ENCODE results near the gene UBL4A. TPM values are rescaled to one million over a fixed set of nuclear protein-coding genes. Genes with fewer than 3 reads are reported as not detected.

Gene UBL4A
- 20.4 and 20.9 TPM in 2 replicates for total RNA-seq

DNA sequence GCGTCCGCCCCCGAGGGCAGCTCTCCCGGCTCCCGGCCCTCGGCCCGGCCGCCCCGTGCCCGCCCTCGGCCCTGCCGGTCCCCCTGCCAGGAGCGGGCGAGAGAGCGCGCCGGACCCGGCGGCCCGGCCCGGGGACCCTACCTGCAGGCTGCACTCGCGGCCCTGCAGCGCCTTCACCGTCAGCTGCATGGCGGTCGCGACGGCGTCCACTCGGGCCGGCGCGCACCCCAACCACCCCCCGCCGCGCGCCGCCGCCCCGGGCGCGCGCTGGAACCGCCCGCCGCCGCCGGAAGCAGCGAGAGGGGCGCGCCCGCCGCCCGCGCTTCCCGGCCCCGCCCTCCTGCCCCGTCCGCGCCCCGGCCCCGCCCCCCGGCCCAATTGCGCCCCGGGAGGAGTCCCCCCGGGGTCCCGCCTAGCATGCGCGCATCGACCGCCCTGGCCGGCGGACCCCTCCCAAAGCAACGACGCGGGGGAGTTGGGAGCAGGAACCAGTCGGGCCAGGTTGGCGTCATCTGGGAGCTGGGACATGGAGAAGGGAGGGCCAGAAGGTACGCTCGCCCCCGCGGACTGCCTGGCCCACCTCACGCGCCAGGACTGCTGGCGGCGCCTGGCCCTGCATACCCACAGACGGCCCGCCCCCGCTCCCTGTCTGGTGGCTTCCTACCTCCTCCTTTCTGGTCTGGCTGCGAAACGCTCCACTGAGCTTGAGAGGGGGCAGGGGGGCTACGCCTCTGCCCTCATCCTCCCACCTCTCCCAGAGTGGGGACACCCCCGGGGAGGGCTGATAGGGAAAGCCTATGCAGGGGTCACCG is at the start of gene UBL4A:
TSS of gene UBL4A (minus strand) at position 220 of the 812 bp plus-strand sequence. CDS start at position 189, 31 bp downstream.
- Mint-ChIP-seq H3K4me1 (peaks cover 18% of the 10 kb centered on the region), H3K27ac (no peak within 1 kb of the TSS), H3K9me3 (no peaks in the 10 kb centered on the region), H3K4me3 (peak within 1 kb of the TSS; percentile 73), H3K27me3 (no peaks in the 10 kb centered on the region), H3K36me3 (ENCODE audit: low read depth) (peaks cover 10% of the 10 kb centered on the region)
- ATAC-seq (ENCODE audit: low read depth): peak; percentile 27
- ChIA-PET CTCF (interaction anchor here (0.7 kb wide), 1 partner anchor 113 kb away, joined by 3 read pairs; no protein-coding TSS in a partner anchor), POLR2A (interaction anchor here (0.6 to 3.4 kb wide), 6 partner anchors 10 to 116 kb away, joined by 3 to 26 read pairs (median 6); partner anchors contain the start of gene RPL10)
- no peak for TF ChIP-seq CTCF (IDR thresholded peaks at IDR 0.05)
- DNase-seq: peak; percentile 61
- intact Hi-C loops (cut with micrococcal nuclease): loop anchor here (1.0 kb wide), 1 partner anchor 30 kb away; the partner anchor contains the start of gene FAM3A

DNA sequence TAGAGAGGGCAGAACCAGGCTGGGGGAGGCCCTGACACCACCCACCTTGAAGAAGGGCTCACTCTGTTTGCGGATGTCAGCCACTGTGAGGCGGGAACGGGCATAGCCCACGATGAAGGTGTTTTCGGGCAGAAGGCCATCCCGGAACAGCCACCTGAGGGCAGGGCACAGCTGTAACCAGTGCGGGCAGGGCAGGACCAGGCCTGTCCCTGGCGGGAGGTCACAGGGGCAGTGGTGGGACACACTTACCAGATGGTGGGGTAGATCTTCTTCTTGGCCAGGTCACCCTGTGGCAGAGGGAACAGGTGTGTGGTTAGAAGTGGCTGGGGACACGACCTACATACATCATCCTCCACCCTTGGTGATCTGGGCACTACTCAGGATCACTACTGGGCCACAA is 49.5 kb upstream of the UBL4A start:
- H3K9me3 Mint-ChIP-seq: no peaks in the 10 kb centered on the region
- ATAC-seq (ENCODE audit: low read depth) (no peak), DNase-seq (no peak)
- intact Hi-C loops (cut with micrococcal nuclease): loop anchor here (2.0 kb wide), 3 partner anchors 219 to 569 kb away; no protein-coding TSS in a partner anchor
- H3K36me3 Mint-ChIP-seq (ENCODE audit: low read depth): peaks cover 39% of the 10 kb centered on the region
- CTCF ChIA-PET: interaction anchor here (1.5 kb wide), 1 partner anchor 163 kb away, joined by 8 read pairs; no protein-coding TSS in a partner anchor
- H3K27me3 Mint-ChIP-seq: no peaks in the 10 kb centered on the region
- POLR2A ChIA-PET: no interaction called here
- TF ChIP-seq CTCF (IDR thresholded peaks at IDR 0.05): no peak
- H3K4me1 Mint-ChIP-seq: peaks cover 3% of the 10 kb centered on the region
- no peak overlapping the region for H3K27ac Mint-ChIP-seq
- H3K4me3 Mint-ChIP-seq: no peak overlapping the region

GRCh38 chrX:154534526-154535322 is 48.3 kb upstream of the UBL4A start:
- H3K36me3 Mint-ChIP-seq (ENCODE audit: low read depth): peaks cover 40% of the 10 kb centered on the region

GRCh38 chrX:154532690-154533089 is 46.3 kb upstream of the UBL4A start:
- Mint-ChIP-seq H3K4me1 (peaks cover 4% of the 10 kb centered on the region), H3K36me3 (ENCODE audit: low read depth) (peaks cover 36% of the 10 kb centered on the region), H3K27me3 (no peaks in the 10 kb centered on the region), H3K27ac (no peak overlapping the region), H3K4me3 (no peak overlapping the region), H3K9me3 (no peaks in the 10 kb centered on the region)
- ATAC-seq (ENCODE audit: low read depth) (no peak), DNase-seq (no peak)
- CTCF ChIA-PET: interaction anchor here (1.1 kb wide), 1 partner anchor 159 kb away, joined by 5 read pairs; no protein-coding TSS in a partner anchor
- TF ChIP-seq CTCF (IDR thresholded peaks at IDR 0.05): no peak
- POLR2A ChIA-PET: interaction anchor here (1.0 to 1.4 kb wide), 4 partner anchors 42 to 865 kb away, joined by 3 to 4 read pairs (median 4); partner anchors contain the start of gene SLC10A3
- intact Hi-C loops (cut with micrococcal nuclease): loop anchor here (5.0 kb wide), 1 partner anchor 135 kb away; the partner anchor contains the start of gene RPL10

More at GRCh38 chrX:154534526-154535322, 48.3 kb upstream of the UBL4A start:
- peak; percentile 30 for TF ChIP-seq CTCF (IDR thresholded peaks at IDR 0.05)
- H3K9me3 Mint-ChIP-seq: no peaks in the 10 kb centered on the region
- no peak overlapping the region for H3K4me3 Mint-ChIP-seq
- ATAC-seq (ENCODE audit: low read depth): peak; percentile 96
- peaks cover 3% of the 10 kb centered on the region for H3K4me1 Mint-ChIP-seq
- peak overlapping the region; percentile 50 for H3K27ac Mint-ChIP-seq
- CTCF ChIA-PET: interaction anchor here (0.9 kb wide), 1 partner anchor 8 kb away, joined by 4 read pairs; no protein-coding TSS in a partner anchor
- DNase-seq: peak; percentile 77
- H3K27me3 Mint-ChIP-seq: no peaks in the 10 kb centered on the region
- intact Hi-C loops (cut with micrococcal nuclease): loop anchor here (1.0 to 5.0 kb wide), 5 partner anchors 137 to 568 kb away; partner anchors contain the start of gene RPL10
- POLR2A ChIA-PET: interaction anchor here (1.8 kb wide), 1 partner anchor 137 kb away, joined by 5 read pairs; no protein-coding TSS in a partner anchor
